GM23248 (cell line): ENCODE data around the gene PLA2G4E. TPM values are rescaled to one million over a fixed set of nuclear protein-coding genes. Genes with fewer than 3 reads are reported as not detected.

ENCODE experiments used
- DNase-seq: peaks from one replicate; pipeline ENCODE4 v3.0.0-alpha.2; 2015
- H2AFZ ChIP-seq: fragments of 200-600 bp; sonication (generic); 2 replicates; pipeline ENCODE4 v1.6.1; 2016; ENCODE audit warnings: antibody characterized with exemption
- H3F3A ChIP-seq: fragments of 200-600 bp; sonication (generic); 2 replicates; pipeline ENCODE4 v1.6.1; 2016; ENCODE audit warnings: mild to moderate bottlenecking, antibody characterized with exemption, mixed run types; ENCODE audit not compliant: insufficient read depth
- H3K27ac ChIP-seq: fragments of 200-600 bp; sonication (generic); 2 replicates; pipeline ENCODE4 v1.5.1; 2016; ENCODE audit warnings: mild to moderate bottlenecking
- H3K27me3 ChIP-seq: fragments of 200-600 bp; sonication (generic); replicated peaks from 2 replicates; pipeline ENCODE4 v1.6.1; 2016; ENCODE audit warnings: mild to moderate bottlenecking; ENCODE audit not compliant: insufficient read depth
- H3K36me3 ChIP-seq: fragments of 200-600 bp; sonication (generic); 2 replicates; pipeline ENCODE4 v1.6.1; 2016; ENCODE audit warnings: low read depth, mild to moderate bottlenecking
- H3K4me1 ChIP-seq: fragments of 200-600 bp; sonication (generic); 2 replicates; pipeline ENCODE4 v1.6.1; 2016; ENCODE audit warnings: mild to moderate bottlenecking; ENCODE audit not compliant: insufficient read depth
- H3K4me2 ChIP-seq: fragments of 200-600 bp; sonication (generic); one replicate; pipeline ENCODE4 v1.6.1; 2016; ENCODE audit warnings: mild to moderate bottlenecking; ENCODE audit not compliant: unreplicated experiment
- H3K4me3 ChIP-seq: fragments of 200-600 bp; sonication (generic); 2 replicates; pipeline ENCODE4 v1.5.1; 2016; ENCODE audit warnings: mild to moderate bottlenecking
- H3K79me2 ChIP-seq: fragments of 200-600 bp; sonication (generic); 2 replicates; pipeline ENCODE4 v1.6.1; 2016; ENCODE audit warnings: mild to moderate bottlenecking; ENCODE audit not compliant: insufficient read depth
- H3K9ac ChIP-seq: fragments of 200-600 bp; sonication (generic); 2 replicates; pipeline ENCODE4 v1.6.1; 2016; ENCODE audit warnings: mild to moderate bottlenecking
- H3K9me2 ChIP-seq: fragments of 200-600 bp; sonication (generic); 2 replicates; pipeline ENCODE4 v1.6.1; 2016; ENCODE audit warnings: mixed run types, mild to moderate bottlenecking, moderate library complexity; ENCODE audit not compliant: insufficient read depth
- H3K9me3 ChIP-seq: fragments of 200-600 bp; sonication (generic); one replicate; pipeline ENCODE4 v1.6.1; 2017; ENCODE audit warnings: low read depth
- H4K20me1 ChIP-seq: fragments of 200-600 bp; sonication (generic); 2 replicates; pipeline ENCODE4 v1.6.0; 2016; ENCODE audit not compliant: insufficient read depth
- EZH2 ChIP-seq: fragments of 200-600 bp; sonication (generic); IDR thresholded peaks from 2 replicates; pipeline ENCODE4 v1.6.1; 2018; ENCODE audit warnings: antibody characterized with exemption, mild to moderate bottlenecking; ENCODE audit not compliant: insufficient read depth, poor library complexity, severe bottlenecking
- EZH2phosphoT487 ChIP-seq: fragments of 200-600 bp; sonication (generic); IDR thresholded peaks from 2 replicates; pipeline ENCODE4 v1.6.1; 2018; ENCODE audit warnings: antibody characterized with exemption, moderate library complexity, mild to moderate bottlenecking, low read depth; ENCODE audit not compliant: insufficient read depth
- WGBS, 2 experiments: methylation state at CpG; one replicate each; pipeline ENCODE4 v1.1.6; 2015 to 2017; ENCODE audit warnings: low lambda C conversion rate in 2 of 2, low coverage in 1 of 2; ENCODE audit errors: missing lambda C conversion rate in 2 of 2; 5-methylcytosine and 5-hydroxymethylcytosine counted together
- in situ Hi-C: fragments of 300-500 bp; cut with MboI; formaldehyde crosslinking; loops from 2 replicates; pipeline ENCODE4 v1.15.0; 2020
- polyA plus RNA-seq: library from polyadenylated mRNA; unstranded; fragments of >200 nt; fragmentation: Nextera tagmentation; extraction: Ambion mirVana; gene quantifications from 2 replicates; pipeline ENCODE4 v1.2.1, GENCODE V29; 2016
- total RNA-seq: library from RNA; depleted of rRNA; stranded (reverse); fragments of >200 nt; shearing (Covaris generic); gene quantifications from 2 replicates; pipeline ENCODE4 v1.2.3, GENCODE V29; 2014

The PLA2G4E gene
- total and polyA plus RNA-seq, 2 experiments from 2014 or later, result not detected

DNA sequence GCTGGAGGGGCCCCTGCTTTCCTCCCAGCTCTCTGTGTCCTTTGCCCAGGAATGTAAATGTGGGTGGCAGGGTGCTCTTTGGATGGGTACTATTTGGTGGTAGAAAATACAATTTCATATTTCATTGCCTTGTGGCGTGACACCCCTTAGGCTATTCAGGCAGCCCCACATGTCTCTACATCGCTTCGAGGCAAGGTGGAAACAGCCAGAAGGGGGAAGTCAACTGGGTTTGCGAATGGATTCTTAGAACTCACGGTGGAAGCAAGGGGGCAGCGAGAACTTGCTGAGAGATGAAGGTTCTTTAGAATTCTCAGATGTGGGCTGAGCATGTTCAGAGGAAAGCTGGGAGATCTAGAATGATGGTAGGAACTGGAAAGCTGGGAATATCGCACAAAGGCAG, 48.2 kb upstream of the PLA2G4E start:
- Histone ChIP-seq H3K27ac (no peak overlapping the region), H3K79me2 (no peaks in the 10 kb centered on the region), H3K9me2 (no peaks in the 10 kb centered on the region), H2AFZ (no peak overlapping the region), H3F3A (no peaks in the 10 kb centered on the region), H3K4me1 (no peaks in the 10 kb centered on the region), H3K36me3 (no peaks in the 10 kb centered on the region), H3K9me3 (no peaks in the 10 kb centered on the region), H4K20me1 (no peaks in the 10 kb centered on the region), H3K27me3 (peaks cover 28% of the 10 kb centered on the region; the same call in 1 of the 2 replicates), H3K4me2 (no peak overlapping the region), H3K9ac (no peak overlapping the region), H3K4me3 (no peak overlapping the region)
- no peak for DNase-seq
- TF ChIP-seq EZH2phosphoT487 (no peak), EZH2 (no peak)
- WGBS, 2 experiments, result 76 to 83% methylated on average over 7 of the region's 7 CpGs
- in situ Hi-C loops, result no loop called here

DNA sequence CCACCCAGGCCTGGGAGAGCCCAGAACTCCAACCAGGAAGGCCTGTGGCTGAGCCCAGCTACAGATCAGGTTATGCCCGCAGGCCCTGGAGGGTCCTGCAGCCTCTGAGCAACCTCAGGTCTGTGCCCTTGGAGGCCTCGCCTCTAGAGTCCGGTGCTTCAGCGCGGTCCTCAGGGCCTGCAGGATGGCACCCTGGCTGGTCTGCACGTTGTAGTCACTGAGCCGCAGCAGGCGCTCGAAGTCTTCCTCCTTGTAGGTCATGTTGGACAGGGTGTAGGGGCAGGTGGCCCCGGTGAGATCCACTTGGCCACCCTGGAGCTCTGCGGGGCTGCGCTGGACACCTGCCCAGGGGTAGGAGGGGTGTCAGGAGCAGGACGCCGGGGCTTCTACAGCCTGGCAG, 47.8 kb upstream of the PLA2G4E start:
- H3K9ac ChIP-seq, result no peak overlapping the region
- no peak overlapping the region for H3K4me2 ChIP-seq
- H3K36me3 ChIP-seq, result no peaks in the 10 kb centered on the region
- H3K27ac ChIP-seq, result no peak overlapping the region
- no peaks in the 10 kb centered on the region for H3F3A ChIP-seq
- H2AFZ ChIP-seq, result no peak overlapping the region
- no peak for DNase-seq
- no peaks in the 10 kb centered on the region for H4K20me1 ChIP-seq
- WGBS, 2 experiments, result 87 to 91% methylated on average over 10 to 14 of the region's 14 CpGs
- no peaks in the 10 kb centered on the region for H3K9me3 ChIP-seq
- no peak overlapping the region for H3K4me3 ChIP-seq
- in situ Hi-C loops, result no loop called here
- H3K4me1 ChIP-seq, result no peaks in the 10 kb centered on the region
- no peaks in the 10 kb centered on the region for H3K9me2 ChIP-seq
- TF ChIP-seq EZH2phosphoT487 (no peak), EZH2 (no peak)
- peaks cover 24% of the 10 kb centered on the region; the same call in 1 of the 2 replicates for H3K27me3 ChIP-seq
- no peaks in the 10 kb centered on the region for H3K79me2 ChIP-seq

DNA sequence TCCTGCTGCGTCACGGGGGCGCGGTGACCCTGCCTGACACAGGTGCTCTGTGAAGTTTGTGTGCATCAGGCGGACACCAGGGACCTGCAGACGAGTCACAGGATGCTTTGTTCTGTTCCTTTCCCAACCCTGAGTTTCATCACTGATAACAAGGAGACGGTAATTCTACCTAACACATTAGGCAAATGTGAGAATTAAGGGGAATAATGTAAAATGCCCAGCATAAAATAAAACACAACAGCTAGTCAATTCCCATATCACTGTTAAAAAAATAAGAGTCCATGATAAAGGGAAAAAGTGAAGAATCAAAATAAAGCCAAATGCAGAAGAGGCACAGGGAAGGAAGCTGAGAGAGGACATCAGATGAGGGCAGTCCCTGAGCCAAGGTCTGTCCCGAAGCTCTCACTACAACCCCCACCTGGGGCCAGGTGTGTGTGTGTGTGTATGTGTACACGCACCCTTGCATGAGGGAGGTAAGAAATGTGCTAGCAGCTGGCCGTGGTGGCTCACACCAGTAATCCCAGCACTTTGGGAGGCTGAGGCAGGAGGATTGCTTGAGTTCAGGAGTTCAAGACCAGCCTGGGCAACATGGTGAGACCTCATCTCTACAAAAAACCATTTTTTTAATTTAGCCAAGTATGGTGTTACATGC, 46.0 kb upstream of the PLA2G4E start:
- 41% methylated on average over 10 of the region's 10 CpGs for WGBS, 2 experiments
- no peak overlapping the region for H2AFZ ChIP-seq
- TF ChIP-seq EZH2, result no peak
- TF ChIP-seq EZH2phosphoT487, result no peak

DNA sequence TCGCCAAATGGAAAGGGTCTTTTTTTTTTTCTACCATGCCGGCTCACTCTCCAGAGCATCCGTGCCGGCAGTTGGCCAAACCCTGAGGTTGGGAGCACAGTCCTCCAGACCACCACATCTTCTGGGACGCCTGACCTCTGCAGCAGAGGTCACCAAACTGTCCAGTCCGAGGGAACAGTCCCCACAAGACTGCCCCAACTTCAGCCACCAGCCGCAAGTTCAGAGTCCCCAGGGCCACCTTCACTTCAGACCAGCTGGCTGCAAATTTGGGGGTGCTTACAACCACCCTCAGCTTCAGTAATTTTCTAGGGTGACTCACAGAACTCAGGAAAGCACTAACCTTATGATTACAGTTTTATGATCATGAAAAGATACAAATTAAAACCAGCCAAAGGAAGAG, 44.6 kb upstream of the PLA2G4E start:
- Histone ChIP-seq H3K4me3 (no peak overlapping the region), H3K4me2 (no peak overlapping the region), H3K27ac (no peak overlapping the region), H3F3A (no peaks in the 10 kb centered on the region), H2AFZ (no peak overlapping the region), H3K9ac (no peak overlapping the region), H3K36me3 (no peaks in the 10 kb centered on the region), H3K79me2 (no peaks in the 10 kb centered on the region), H4K20me1 (no peaks in the 10 kb centered on the region), H3K4me1 (no peaks in the 10 kb centered on the region), H3K9me3 (no peaks in the 10 kb centered on the region), H3K9me2 (no peaks in the 10 kb centered on the region), H3K27me3 (peaks cover 9% of the 10 kb centered on the region; the same call in 1 of the 2 replicates)
- WGBS, 2 experiments, result 44 to 53% methylated on average over 7 of the region's 7 CpGs
- in situ Hi-C loops, result no loop called here
- TF ChIP-seq EZH2 (no peak), EZH2phosphoT487 (no peak)
- no peak for DNase-seq

More for the DNA sequence above, 46.0 kb upstream of the PLA2G4E start:
- H3K27ac ChIP-seq, result no peak overlapping the region
- no peak overlapping the region for H3K4me2 ChIP-seq
- no peak overlapping the region for H3K4me3 ChIP-seq
- no peaks in the 10 kb centered on the region for H3K36me3 ChIP-seq
- DNase-seq, result no peak
- H3F3A ChIP-seq, result no peaks in the 10 kb centered on the region
- in situ Hi-C loops, result no loop called here
- peaks cover 9% of the 10 kb centered on the region; the same call in 1 of the 2 replicates for H3K27me3 ChIP-seq
- H3K4me1 ChIP-seq, result no peaks in the 10 kb centered on the region
- no peaks in the 10 kb centered on the region for H3K79me2 ChIP-seq
- H3K9me3 ChIP-seq, result no peaks in the 10 kb centered on the region
- no peak overlapping the region for H3K9ac ChIP-seq
- no peaks in the 10 kb centered on the region for H4K20me1 ChIP-seq
- no peaks in the 10 kb centered on the region for H3K9me2 ChIP-seq

DNA sequence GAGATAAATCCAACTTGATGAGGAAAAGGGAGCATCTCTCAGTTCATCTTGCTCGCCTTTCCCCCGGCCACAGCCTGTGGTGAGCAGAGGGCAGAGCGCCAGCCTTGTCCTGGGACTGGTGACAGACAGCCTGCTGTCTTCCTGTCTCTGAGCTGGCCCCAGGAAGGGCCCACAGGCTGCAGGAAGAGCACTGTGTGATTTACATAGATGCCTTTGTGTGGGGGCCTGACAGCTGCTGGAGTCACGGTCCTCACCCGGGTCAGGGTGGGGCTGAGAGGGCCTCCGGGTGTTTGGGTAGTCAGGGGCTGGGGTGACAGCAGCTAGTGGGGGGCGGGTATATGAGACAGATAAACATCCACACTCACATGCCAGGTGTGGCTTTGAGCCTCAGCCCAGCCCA, 44.2 kb upstream of the PLA2G4E start:
- Histone ChIP-seq H3K9ac (no peak overlapping the region), H3K36me3 (no peaks in the 10 kb centered on the region), H3K9me3 (no peaks in the 10 kb centered on the region), H3K27ac (no peak overlapping the region), H3K27me3 (peaks cover 9% of the 10 kb centered on the region; the same call in 1 of the 2 replicates), H4K20me1 (no peaks in the 10 kb centered on the region), H3K9me2 (no peaks in the 10 kb centered on the region), H3K4me3 (no peak overlapping the region), H3K4me2 (no peak overlapping the region), H3K79me2 (no peaks in the 10 kb centered on the region), H3F3A (no peaks in the 10 kb centered on the region), H2AFZ (no peak overlapping the region), H3K4me1 (no peaks in the 10 kb centered on the region)
- DNase-seq, result no peak
- 40 to 53% methylated on average over 6 to 7 of the region's 7 CpGs for WGBS, 2 experiments
- TF ChIP-seq EZH2 (no peak), EZH2phosphoT487 (no peak)
- in situ Hi-C loops, result no loop called here
